Rectal smooth muscle tissue (tissue), 1 donor: ENCODE results near the gene DCC.

Experiments
- H3K27ac ChIP-seq: one replicate; pipeline ENCODE4 v1.7.0; 2013; ENCODE audit warnings: low read depth, low read length, inconsistent platforms
- H3K27me3 ChIP-seq: one replicate; pipeline ENCODE4 v1.7.0; 2013; ENCODE audit warnings: low read length; ENCODE audit not compliant: control insufficient read depth, insufficient read depth
- H3K36me3 ChIP-seq: one replicate; pipeline ENCODE4 v1.7.0; 2013; ENCODE audit warnings: low read length; ENCODE audit not compliant: control insufficient read depth, insufficient read depth
- H3K4me1 ChIP-seq: one replicate; pipeline ENCODE4 v1.7.0; 2013; ENCODE audit warnings: low read length; ENCODE audit not compliant: control insufficient read depth, insufficient read depth
- H3K4me3 ChIP-seq: one replicate; pipeline ENCODE4 v1.7.0; 2013; ENCODE audit warnings: low read length
- H3K9ac ChIP-seq: one replicate; pipeline ENCODE4 v1.7.0; 2013; ENCODE audit warnings: low read length

The DCC gene, protein sequence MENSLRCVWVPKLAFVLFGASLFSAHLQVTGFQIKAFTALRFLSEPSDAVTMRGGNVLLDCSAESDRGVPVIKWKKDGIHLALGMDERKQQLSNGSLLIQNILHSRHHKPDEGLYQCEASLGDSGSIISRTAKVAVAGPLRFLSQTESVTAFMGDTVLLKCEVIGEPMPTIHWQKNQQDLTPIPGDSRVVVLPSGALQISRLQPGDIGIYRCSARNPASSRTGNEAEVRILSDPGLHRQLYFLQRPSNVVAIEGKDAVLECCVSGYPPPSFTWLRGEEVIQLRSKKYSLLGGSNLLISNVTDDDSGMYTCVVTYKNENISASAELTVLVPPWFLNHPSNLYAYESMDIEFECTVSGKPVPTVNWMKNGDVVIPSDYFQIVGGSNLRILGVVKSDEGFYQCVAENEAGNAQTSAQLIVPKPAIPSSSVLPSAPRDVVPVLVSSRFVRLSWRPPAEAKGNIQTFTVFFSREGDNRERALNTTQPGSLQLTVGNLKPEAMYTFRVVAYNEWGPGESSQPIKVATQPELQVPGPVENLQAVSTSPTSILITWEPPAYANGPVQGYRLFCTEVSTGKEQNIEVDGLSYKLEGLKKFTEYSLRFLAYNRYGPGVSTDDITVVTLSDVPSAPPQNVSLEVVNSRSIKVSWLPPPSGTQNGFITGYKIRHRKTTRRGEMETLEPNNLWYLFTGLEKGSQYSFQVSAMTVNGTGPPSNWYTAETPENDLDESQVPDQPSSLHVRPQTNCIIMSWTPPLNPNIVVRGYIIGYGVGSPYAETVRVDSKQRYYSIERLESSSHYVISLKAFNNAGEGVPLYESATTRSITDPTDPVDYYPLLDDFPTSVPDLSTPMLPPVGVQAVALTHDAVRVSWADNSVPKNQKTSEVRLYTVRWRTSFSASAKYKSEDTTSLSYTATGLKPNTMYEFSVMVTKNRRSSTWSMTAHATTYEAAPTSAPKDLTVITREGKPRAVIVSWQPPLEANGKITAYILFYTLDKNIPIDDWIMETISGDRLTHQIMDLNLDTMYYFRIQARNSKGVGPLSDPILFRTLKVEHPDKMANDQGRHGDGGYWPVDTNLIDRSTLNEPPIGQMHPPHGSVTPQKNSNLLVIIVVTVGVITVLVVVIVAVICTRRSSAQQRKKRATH (N-terminal part only)

GRCh38 chr18:52339891-52340371 is at the start of gene DCC:
Gene DCC (plus strand): TSS chr18:52340197. CDS start chr18:52340788, 591 bp downstream.
- Histone ChIP-seq H3K9ac (no peak within 1 kb of the TSS), H3K4me3 (peak within 1 kb of the TSS; percentile 34)

DNA sequence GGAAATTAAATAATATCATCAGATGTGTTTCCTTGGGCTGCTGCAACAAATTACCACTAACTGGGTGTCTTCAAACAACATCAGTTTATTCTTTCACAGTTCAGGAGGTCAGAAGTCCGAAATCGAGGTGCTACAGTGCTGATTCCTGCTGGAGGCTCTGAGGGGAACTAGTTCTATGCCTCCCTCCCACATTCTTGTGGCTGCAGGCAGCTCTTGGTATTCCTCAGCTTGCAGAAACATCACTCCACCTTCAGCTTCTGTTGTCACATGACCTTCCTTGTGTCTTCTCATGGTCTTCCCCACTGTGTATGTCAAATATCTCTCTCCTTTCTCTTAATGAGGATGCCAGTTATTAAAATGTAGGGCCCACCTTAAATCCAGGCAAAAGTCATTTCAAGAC is 29.3 kb upstream of the DCC start:
- no peak overlapping the region for H3K27ac ChIP-seq
- no peak overlapping the region for H3K4me3 ChIP-seq
- no peaks in the 10 kb centered on the region for H3K36me3 ChIP-seq
- no peaks in the 10 kb centered on the region for H3K4me1 ChIP-seq
- no peak overlapping the region for H3K9ac ChIP-seq
- no peaks in the 10 kb centered on the region for H3K27me3 ChIP-seq

More at GRCh38 chr18:52339891-52340371, at the start of gene DCC:
- H3K27me3 ChIP-seq: peaks cover 6% of the 10 kb centered on the region
- H3K27ac ChIP-seq: no peak within 1 kb of the TSS
- no peaks in the 10 kb centered on the region for H3K36me3 ChIP-seq
- no peaks in the 10 kb centered on the region for H3K4me1 ChIP-seq

DNA sequence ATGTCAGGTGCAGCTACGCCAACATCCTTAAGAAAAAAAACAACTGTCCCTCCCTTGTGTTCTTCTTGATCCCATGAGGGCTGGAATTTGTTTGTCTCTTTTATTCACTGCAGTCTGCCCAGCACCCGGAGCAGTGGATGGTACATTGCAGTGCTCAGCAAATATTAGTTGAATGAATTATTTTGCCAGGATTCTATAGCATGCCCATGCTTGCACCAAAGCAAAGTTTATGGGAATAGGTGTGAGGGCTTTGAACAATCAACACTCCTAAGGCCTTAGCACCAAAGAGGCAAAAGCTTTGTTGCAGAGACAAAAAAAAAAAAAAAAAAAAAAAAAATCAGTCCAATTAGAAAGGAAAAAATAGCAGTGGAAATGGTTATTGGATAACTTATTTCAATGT is 28.7 kb upstream of the DCC start:
- H3K4me1 ChIP-seq: no peaks in the 10 kb centered on the region
- H3K4me3 ChIP-seq: no peak overlapping the region
- no peaks in the 10 kb centered on the region for H3K36me3 ChIP-seq
- H3K27ac ChIP-seq: no peak overlapping the region
- H3K9ac ChIP-seq: no peak overlapping the region
- H3K27me3 ChIP-seq: no peaks in the 10 kb centered on the region

DNA sequence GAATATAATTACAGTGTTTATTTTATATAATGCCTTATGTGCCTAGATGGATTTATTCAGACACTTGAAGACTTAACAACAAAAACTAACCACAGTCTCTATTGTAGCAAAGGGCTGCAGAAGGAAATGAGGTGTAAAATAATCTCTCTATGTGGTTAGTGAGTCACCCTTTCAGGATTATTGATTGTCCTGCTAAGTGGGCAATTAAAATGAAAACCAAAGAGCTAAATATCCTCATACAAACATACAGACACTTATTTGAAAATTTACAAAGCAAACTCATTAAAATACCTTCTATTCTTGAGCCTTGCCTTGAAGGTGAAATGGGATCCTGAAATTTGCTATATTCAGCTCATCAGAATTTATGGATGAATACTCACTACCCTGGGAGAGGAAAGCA is 27.7 kb upstream of the DCC start:
- Histone ChIP-seq H3K4me1 (no peaks in the 10 kb centered on the region), H3K27me3 (no peaks in the 10 kb centered on the region), H3K4me3 (no peak overlapping the region), H3K9ac (no peak overlapping the region), H3K36me3 (no peaks in the 10 kb centered on the region), H3K27ac (no peak overlapping the region)

DNA sequence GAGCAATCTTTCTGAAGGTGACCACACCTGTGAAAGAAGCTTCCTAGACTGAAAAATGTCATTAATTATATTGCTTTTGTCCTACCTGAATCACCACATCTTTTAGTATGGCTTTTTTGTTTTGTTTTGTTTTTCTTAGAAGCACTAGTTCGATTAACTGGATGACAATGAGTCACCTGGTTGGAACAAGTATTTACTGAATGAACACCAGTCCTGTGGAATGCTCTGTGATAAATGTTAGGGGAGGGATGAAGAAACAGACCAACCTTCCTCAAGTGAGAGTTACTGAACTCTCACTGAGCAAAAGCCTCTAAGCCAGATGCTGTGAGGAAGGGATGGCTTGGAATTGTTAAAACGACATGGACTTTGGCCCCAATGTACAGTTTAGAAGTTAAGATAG is 26.8 kb upstream of the DCC start:
- Histone ChIP-seq H3K4me3 (no peak overlapping the region), H3K27me3 (no peaks in the 10 kb centered on the region), H3K4me1 (no peaks in the 10 kb centered on the region), H3K36me3 (no peaks in the 10 kb centered on the region), H3K27ac (no peak overlapping the region), H3K9ac (no peak overlapping the region)

DNA sequence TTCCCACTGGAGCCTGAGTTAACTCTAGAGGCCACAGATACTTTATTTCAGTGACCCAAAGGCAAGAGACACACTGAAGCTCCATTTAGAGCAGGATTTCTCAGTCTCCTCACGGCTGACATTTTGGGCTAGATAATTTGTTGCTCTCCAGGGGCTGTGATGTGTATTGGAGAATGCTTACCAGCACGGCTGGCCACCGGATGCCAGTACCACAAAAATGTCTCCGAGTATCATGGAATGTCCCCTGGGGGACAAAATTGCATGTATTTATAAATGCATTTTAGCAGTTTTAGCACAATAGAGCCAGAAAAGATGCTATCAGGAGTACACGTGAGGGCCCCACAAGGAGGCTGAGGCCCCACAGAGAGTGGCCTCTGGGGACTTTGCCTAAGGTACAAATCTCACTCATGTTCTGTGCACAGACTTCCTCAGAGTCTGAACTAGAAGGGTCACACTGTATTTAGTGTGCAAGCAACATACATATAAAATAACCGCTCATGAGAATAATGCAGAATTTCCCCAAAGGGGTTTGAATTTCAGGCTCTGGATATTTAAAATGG is 20.5 kb upstream of the DCC start:
- H3K4me1 ChIP-seq: no peaks in the 10 kb centered on the region
- H3K27ac ChIP-seq: no peak overlapping the region
- H3K4me3 ChIP-seq: no peak overlapping the region
- H3K36me3 ChIP-seq: no peaks in the 10 kb centered on the region
- H3K27me3 ChIP-seq: no peaks in the 10 kb centered on the region
- no peak overlapping the region for H3K9ac ChIP-seq

DNA sequence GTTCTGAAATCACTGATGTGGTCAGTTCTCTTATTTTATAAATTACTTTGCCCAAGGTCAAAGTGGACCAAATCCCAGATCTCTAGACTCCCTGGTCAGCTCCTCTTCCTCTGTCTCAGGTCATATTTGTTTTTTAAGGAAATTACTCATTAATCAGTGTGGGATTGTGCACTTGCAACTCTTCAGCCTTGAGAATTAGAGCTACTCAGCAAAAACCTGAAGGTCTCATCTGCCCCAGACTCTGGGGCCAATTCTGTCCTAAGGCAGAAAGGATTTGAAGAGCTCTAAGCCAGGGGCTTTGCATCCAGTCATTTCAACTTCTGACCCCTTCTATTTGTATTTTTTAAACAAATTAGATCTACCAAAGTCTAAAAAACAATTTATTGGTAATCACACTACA is 17.7 kb upstream of the DCC start:
- Histone ChIP-seq H3K4me1 (no peaks in the 10 kb centered on the region), H3K36me3 (no peaks in the 10 kb centered on the region), H3K27ac (no peak overlapping the region), H3K4me3 (no peak overlapping the region), H3K27me3 (no peaks in the 10 kb centered on the region), H3K9ac (no peak overlapping the region)

DNA sequence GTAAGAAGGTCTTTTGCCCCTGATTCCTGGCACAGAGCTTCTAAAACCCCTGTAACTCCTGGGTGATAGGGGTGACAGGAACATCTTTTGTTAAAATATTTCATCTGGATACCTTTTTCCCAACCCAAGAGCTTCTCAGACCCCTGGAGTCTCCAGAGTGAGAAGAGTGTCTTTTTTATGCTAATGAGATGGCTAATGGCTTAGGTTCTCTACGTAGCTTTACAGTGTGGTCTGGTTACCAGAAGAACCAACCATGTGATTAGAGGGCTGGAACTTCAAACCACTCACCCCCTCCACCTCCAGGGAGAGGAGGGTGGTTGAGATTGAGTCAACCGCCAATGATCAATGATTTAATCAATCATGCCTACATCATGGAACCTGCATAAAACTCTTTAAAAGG is 16.2 kb upstream of the DCC start:
- Histone ChIP-seq H3K4me1 (no peaks in the 10 kb centered on the region), H3K36me3 (no peaks in the 10 kb centered on the region), H3K27me3 (no peaks in the 10 kb centered on the region), H3K9ac (no peak overlapping the region), H3K4me3 (no peak overlapping the region), H3K27ac (no peak overlapping the region)

DNA sequence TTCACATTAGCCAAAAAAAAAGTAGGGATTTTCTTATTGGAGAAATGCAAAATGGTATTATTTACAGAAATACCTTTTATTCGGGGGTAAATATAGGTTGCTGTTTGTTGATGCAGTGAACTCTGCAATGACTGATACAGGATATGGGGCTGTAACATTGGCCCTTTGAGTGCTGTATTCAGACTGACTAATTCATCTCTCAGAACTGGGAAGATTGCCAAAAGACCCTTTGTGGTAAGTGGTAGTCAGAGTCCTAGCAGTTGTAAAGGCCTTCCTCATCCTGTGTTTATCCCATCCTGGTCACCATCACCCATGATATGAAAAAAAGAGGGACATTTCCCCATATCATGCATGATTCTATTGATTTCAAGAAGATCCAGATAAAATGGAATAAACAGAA is 14.0 kb upstream of the DCC start:
- Histone ChIP-seq H3K4me3 (no peak overlapping the region), H3K36me3 (no peaks in the 10 kb centered on the region), H3K9ac (no peak overlapping the region), H3K4me1 (no peaks in the 10 kb centered on the region), H3K27me3 (no peaks in the 10 kb centered on the region), H3K27ac (no peak overlapping the region)

DNA sequence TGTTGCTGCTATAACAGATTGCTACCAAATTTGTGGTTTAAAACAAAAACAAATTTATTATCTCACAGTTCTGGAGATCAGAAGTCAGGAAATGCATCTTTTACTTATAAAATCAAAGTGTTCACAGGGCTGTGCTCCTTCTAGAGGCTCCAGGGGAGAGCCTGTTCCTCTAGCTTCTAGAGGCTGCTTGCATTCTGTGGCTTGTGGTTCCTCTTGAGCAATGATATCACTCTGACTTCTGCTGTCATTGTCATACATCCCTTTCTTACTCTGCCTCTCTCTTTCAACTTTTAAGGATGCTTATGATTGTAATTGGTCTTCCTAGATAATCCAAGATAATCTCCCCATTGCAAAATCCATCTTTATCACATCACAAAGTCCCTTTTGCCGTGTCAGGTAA is 6.1 kb upstream of the DCC start:
- H3K9ac ChIP-seq: no peak overlapping the region
- H3K4me1 ChIP-seq: no peaks in the 10 kb centered on the region
- H3K27me3 ChIP-seq: no peaks in the 10 kb centered on the region
- no peak overlapping the region for H3K4me3 ChIP-seq
- H3K27ac ChIP-seq: no peak overlapping the region
- no peaks in the 10 kb centered on the region for H3K36me3 ChIP-seq

GRCh38 chr18:52334307-52334706 is 5.7 kb upstream of the DCC start:
- no peak overlapping the region for H3K27ac ChIP-seq
- no peak overlapping the region for H3K4me3 ChIP-seq
- H3K36me3 ChIP-seq: no peaks in the 10 kb centered on the region
- no peaks in the 10 kb centered on the region for H3K27me3 ChIP-seq
- H3K9ac ChIP-seq: no peak overlapping the region
- H3K4me1 ChIP-seq: no peaks in the 10 kb centered on the region

DNA sequence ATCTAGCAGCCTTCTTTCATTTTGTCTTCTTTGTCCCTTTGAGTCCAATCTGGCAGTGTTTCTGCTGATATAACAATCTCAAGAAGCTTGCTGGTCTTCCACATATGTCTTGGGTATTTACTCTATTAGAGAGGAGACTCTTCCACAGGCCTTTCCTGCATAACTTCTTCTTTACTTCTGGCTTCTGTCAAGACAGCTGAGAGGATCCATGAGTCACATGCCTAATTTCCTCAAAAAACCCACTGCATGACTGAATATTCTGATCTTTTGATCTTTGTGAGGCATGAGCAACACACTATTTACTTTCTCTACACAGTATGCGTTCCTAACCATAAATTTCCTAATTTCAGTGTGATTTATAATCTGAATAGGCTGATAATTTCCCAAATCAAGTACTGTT is 5.1 kb upstream of the DCC start:
- Histone ChIP-seq H3K36me3 (no peaks in the 10 kb centered on the region), H3K9ac (no peak overlapping the region), H3K27me3 (no peaks in the 10 kb centered on the region), H3K27ac (no peak overlapping the region), H3K4me3 (no peak overlapping the region), H3K4me1 (no peaks in the 10 kb centered on the region)
